ENCODE data around the gene GPAM. TPM values are rescaled to one million over a fixed set of nuclear protein-coding genes. Genes with fewer than 3 reads are reported as not detected.

The GPAM gene
- total RNA-seq, 4 donors from 2014 or later, result 6.9 to 15.1 (median 10.9) TPM

Other genes starting within 250 kb of the GPAM start
- not detected for gene TECTB, start 99.6 kb upstream of the GPAM start, total RNA-seq
- 10 to 100 TPM in 1 of 4 donors, 1 to 10 TPM in 3; 2.0 to 14.6 (median 9.8) TPM for gene ACSL5, start 190.4 kb upstream of the GPAM start, total RNA-seq

All from gastroesophageal sphincter (tissue), 4 donors.